Measurements from ENCODE around the gene ELN. TPM values are rescaled to one million over a fixed set of nuclear protein-coding genes. Genes with fewer than 3 reads are reported as not detected.
A peak's percentile ranks its signal among the peaks of the same experiment; 100 is the strongest.

Gene ELN
- total RNA-seq, 1 donor from 2014 or later, result 395 TPM

DNA sequence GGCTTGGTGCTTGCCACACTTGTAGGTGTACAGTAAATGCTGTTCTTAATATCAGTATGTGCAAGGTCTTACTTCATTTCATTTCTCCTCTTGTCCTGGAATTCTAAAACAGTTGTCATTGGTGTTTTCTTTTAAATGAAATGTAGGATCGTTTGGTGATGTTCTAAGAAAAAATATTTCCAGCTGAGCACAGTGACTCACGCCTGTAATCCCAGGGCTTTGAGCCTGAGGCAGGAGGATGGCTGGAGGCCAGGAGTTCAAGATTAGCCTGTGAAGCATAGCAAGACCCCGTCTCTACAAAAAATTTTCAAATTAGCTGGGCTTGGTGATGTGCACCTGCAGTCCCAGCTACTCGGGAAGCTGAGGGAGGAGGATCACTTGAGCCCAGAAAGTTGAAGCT, 32.6 kb upstream of the ELN start:
- Histone ChIP-seq H3K27ac (peak overlapping the region; percentile 94), H3K9me3 (peaks cover 0 to 5% of the 10 kb centered on the region in 2 donors), H3K27me3 (no peaks in the 10 kb centered on the region), H3K4me1 (peaks cover 20 to 69% of the 10 kb centered on the region in 2 donors), H3K36me3 (no peaks in the 10 kb centered on the region), H3K4me3 (no peak overlapping the region)
- peak in 1 of 2 donors; percentile 93 for DNase-seq (ENCODE audit: low spot score in 2 of 2)
- TF ChIP-seq CTCF (IDR thresholded peaks at IDR 0.05), result no peak
- intact Hi-C loops (cut with DNase I), result loop anchor here (2.0 kb wide), 1 partner anchor 19 kb away; no protein-coding TSS in a partner anchor

GRCh38 chr7:73995821-73996511, 32.0 kb upstream of the ELN start:
- Histone ChIP-seq H3K9me3 (peaks cover 0 to 5% of the 10 kb centered on the region in 2 donors), H3K36me3 (no peaks in the 10 kb centered on the region), H3K4me1 (peaks cover 25 to 71% of the 10 kb centered on the region in 2 donors), H3K27ac (peak overlapping the region; percentile 94), H3K27me3 (no peaks in the 10 kb centered on the region), H3K4me3 (no peak overlapping the region)
- intact Hi-C loops (cut with DNase I), result loop anchor here (2.0 kb wide), 1 partner anchor 19 kb away; no protein-coding TSS in a partner anchor
- no peak for TF ChIP-seq CTCF (IDR thresholded peaks at IDR 0.05)
- DNase-seq (ENCODE audit: low spot score in 2 of 2), result no peak

GRCh38 chr7:73997056-73997455, 30.9 kb upstream of the ELN start:
- no peaks in the 10 kb centered on the region for H3K27me3 ChIP-seq
- H3K27ac ChIP-seq, result peak overlapping the region; percentile 94
- TF ChIP-seq CTCF (IDR thresholded peaks at IDR 0.05), result no peak
- DNase-seq (ENCODE audit: low spot score in 2 of 2), result no peak
- H3K36me3 ChIP-seq, result no peaks in the 10 kb centered on the region
- H3K4me3 ChIP-seq, result no peak overlapping the region
- peaks cover 20 to 72% of the 10 kb centered on the region in 2 donors for H3K4me1 ChIP-seq
- peaks cover 0 to 5% of the 10 kb centered on the region in 2 donors for H3K9me3 ChIP-seq
- intact Hi-C loops (cut with DNase I), result no loop called here

- peak overlapping the region; percentile 95 to 99 for H3K27ac ChIP-seq
- H3K27me3 ChIP-seq, result no peaks in the 10 kb centered on the region
- peaks cover 27 to 73% of the 10 kb centered on the region in 2 donors for H3K4me1 ChIP-seq
- intact Hi-C loops (cut with DNase I), result loop anchor here (2.0 kb wide), 1 partner anchor 105 kb away; no protein-coding TSS in a partner anchor
- H3K36me3 ChIP-seq, result no peaks in the 10 kb centered on the region
- no peak for TF ChIP-seq CTCF (IDR thresholded peaks at IDR 0.05)
- peaks cover 0 to under 1% of the 10 kb centered on the region in 2 donors for H3K9me3 ChIP-seq
- DNase-seq (ENCODE audit: low spot score in 2 of 2), result peak; percentile 89 to 97
- peak overlapping the region in 1 of 2 donors; percentile 15 for H3K4me3 ChIP-seq
Observed at GRCh38 chr7:73999664-74000435, 28.1 kb upstream of the ELN start.

- Histone ChIP-seq H3K9me3 (no peaks in the 10 kb centered on the region), H3K4me3 (no peak overlapping the region), H3K4me1 (peaks cover 24 to 67% of the 10 kb centered on the region in 2 donors), H3K27ac (peak overlapping the region; percentile 95 to 99), H3K36me3 (no peaks in the 10 kb centered on the region), H3K27me3 (no peaks in the 10 kb centered on the region)
- DNase-seq (ENCODE audit: low spot score in 2 of 2), result no peak
- TF ChIP-seq CTCF (IDR thresholded peaks at IDR 0.05), result no peak
- intact Hi-C loops (cut with DNase I), result no loop called here
Observed at GRCh38 chr7:74000489-74001149, 27.4 kb upstream of the ELN start.
